ENCODE results near the gene TELO2.

Gene TELO2

GRCh38 chr16:1532081-1532760, 39.1 kb downstream of the TELO2 start:
- H3K4me3 ChIP-seq (replicated peaks in 1 of 2; ENCODE audit: low read depth in 2 of 2, low read length in 2 of 2): peak overlapping the region in 1 of 2 donors; percentile 90
- peak; percentile 24 to 72 for DNase-seq (ENCODE audit: low read depth in 2 of 2)
- TF ChIP-seq, protein P1, sequence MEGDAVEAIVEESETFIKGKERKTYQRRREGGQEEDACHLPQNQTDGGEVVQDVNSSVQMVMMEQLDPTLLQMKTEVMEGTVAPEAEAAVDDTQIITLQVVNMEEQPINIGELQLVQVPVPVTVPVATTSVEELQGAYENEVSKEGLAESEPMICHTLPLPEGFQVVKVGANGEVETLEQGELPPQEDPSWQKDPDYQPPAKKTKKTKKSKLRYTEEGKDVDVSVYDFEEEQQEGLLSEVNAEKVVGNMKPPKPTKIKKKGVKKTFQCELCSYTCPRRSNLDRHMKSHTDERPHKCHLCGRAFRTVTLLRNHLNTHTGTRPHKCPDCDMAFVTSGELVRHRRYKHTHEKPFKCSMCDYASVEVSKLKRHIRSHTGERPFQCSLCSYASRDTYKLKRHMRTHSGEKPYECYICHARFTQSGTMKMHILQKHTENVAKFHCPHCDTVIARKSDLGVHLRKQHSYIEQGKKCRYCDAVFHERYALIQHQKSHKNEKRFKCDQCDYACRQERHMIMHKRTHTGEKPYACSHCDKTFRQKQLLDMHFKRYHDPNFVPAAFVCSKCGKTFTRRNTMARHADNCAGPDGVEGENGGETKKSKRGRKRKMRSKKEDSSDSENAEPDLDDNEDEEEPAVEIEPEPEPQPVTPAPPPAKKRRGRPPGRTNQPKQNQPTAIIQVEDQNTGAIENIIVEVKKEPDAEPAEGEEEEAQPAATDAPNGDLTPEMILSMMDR (IDR thresholded peaks at IDR 0.05; ENCODE audit: low read depth, low read length): no peak

DNA sequence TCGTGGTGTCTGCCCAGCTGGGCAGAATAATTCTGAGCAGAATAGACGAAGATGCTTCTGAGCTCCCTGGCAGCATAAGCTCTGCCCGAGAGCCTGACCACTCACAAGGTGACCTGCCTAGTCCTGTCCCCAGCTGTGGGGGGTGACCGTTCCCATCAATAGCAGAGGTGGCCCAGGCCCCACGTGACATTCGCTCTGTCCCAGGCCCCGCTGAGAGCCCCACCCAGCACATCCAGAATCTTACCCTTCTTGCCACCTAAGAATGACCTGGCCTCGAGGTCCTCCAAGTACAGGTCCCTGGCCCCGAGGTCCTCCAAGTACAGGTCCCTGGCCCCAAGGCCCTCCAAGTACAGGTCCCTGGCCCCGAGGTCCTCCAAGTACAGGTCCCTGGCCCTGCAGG, 39.6 kb downstream of the TELO2 start:
- H3K4me3 ChIP-seq (replicated peaks in 1 of 2; ENCODE audit: low read depth in 2 of 2, low read length in 2 of 2): peak overlapping the region in 1 of 2 donors; percentile 90
- DNase-seq (ENCODE audit: low read depth in 2 of 2): no peak
- TF ChIP-seq, protein P1 (IDR thresholded peaks at IDR 0.05; ENCODE audit: low read depth, low read length): no peak

- TF ChIP-seq, protein P1 (IDR thresholded peaks at IDR 0.05; ENCODE audit: low read depth, low read length): no peak
Measured at GRCh38 chr16:1533443-1533951, 40.3 kb downstream of the TELO2 start, which contains the start of gene TMEM204. TMEM204 (plus strand) TSS chr16:1533666; CDS start chr16:1534276, 610 bp downstream.

DNA sequence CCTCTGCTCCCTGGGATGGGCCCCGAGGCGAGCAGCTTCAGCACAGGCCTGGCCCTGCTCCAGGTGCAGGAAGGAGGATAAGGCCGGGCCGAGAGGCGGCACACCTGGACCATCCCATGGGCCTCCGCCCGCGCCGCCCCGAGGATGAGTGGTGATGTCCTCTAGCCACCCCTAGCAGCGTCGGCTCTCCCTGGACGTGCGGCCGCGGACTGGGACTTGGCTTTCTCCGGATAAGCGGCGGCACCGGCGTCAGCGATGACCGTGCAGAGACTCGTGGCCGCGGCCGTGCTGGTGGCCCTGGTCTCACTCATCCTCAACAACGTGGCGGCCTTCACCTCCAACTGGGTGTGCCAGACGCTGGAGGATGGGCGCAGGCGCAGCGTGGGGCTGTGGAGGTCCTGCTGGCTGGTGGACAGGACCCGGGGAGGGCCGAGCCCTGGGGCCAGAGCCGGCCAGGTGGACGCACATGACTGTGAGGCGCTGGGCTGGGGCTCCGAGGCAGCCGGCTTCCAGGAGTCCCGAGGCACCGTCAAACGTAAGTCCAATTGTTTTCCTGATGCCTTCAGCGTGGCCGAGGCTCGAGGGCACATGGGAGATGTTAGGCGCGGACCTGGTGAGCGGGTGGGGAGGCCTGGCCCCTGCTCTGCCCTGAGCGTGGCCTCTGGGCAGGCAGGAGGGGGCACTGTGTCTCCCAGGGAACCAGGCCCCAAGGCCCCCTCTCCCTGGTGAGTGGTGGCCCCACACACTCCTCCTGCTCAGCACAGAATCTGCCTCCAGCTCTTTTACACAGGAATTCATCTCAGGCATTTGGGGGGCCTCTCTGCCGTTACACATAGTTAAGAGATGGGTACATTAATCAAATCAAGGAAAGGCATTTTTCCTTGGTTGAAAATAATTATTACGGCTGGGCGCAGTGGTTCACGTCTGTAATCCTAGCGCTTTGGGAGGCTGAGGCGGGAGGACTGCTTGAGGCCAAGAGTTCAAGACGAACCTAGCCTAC, 41.2 kb downstream of the TELO2 start:
- TF ChIP-seq, protein P1 (IDR thresholded peaks at IDR 0.05; ENCODE audit: low read depth, low read length): peak; percentile 7
- H3K4me3 ChIP-seq (replicated peaks in 1 of 2; ENCODE audit: low read depth in 2 of 2, low read length in 2 of 2): peak overlapping the region; percentile 67 to 90
- peak; percentile 24 to 48 for DNase-seq (ENCODE audit: low read depth in 2 of 2)

More at GRCh38 chr16:1533443-1533951, 40.3 kb downstream of the TELO2 start, which contains the start of gene TMEM204:
- peak; percentile 85 to 86 for DNase-seq (ENCODE audit: low read depth in 2 of 2)
- H3K4me3 ChIP-seq (replicated peaks in 1 of 2; ENCODE audit: low read depth in 2 of 2, low read length in 2 of 2): peak within 1 kb of the TSS; percentile 67 to 90

- peak in 1 of 2 donors; percentile 49 for DNase-seq (ENCODE audit: low read depth in 2 of 2)
- TF ChIP-seq, protein P1 (IDR thresholded peaks at IDR 0.05; ENCODE audit: low read depth, low read length): no peak
- H3K4me3 ChIP-seq (replicated peaks in 1 of 2; ENCODE audit: low read depth in 2 of 2, low read length in 2 of 2): peak overlapping the region; percentile 67 to 90
Measured at GRCh38 chr16:1535391-1536291, 42.5 kb downstream of the TELO2 start.

DNA sequence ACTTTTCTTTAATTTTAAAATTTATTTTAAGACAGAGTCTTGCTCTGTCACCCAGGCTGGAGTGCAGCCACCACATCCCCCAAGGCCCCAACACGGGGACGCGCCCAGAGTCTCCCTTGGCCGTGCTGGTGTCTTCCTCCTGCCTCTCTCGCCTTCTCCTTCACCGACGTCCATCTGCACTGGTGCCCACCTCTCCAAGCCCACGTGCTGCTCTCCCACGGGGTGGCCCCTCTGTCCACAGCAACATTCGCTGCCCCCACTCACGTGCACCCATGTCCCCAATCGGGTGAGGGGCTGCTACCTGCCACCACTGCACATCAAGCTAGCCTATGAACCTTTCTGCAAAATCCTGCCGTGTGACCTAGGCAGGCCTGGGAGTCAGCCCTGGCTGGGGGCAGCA, 43.4 kb downstream of the TELO2 start:
- peak overlapping the region in 1 of 2 donors; percentile 90 for H3K4me3 ChIP-seq (replicated peaks in 1 of 2; ENCODE audit: low read depth in 2 of 2, low read length in 2 of 2)
- no peak for DNase-seq (ENCODE audit: low read depth in 2 of 2)
- TF ChIP-seq, protein P1 (IDR thresholded peaks at IDR 0.05; ENCODE audit: low read depth, low read length): no peak
